Measurements from ENCODE around the gene BACH2.
"Not testable (repeated sequence)": the region's sequence is repeated elsewhere in the genome, so short reads cannot be mapped to it uniquely, and the experiment has no call there.

BACH2 gene

GRCh38 chr6:89925826-89926225 is 370.8 kb downstream of the BACH2 start:
- no peak for DNase-seq (ENCODE audit: low read depth in 1 of 2, low spot score in 1 of 2)

GRCh38 chr6:89924231-89924630 is 372.4 kb downstream of the BACH2 start:
- no peak for DNase-seq (ENCODE audit: low read depth in 1 of 2, low spot score in 1 of 2)

- no peak for DNase-seq (ENCODE audit: low read depth in 1 of 2, low spot score in 1 of 2)
These were observed 375.0 kb downstream of the BACH2 start for GRCh38 chr6:89921691-89922090.

GRCh38 chr6:89921197-89921596 is 375.4 kb downstream of the BACH2 start:
- no peak for DNase-seq (ENCODE audit: low read depth in 1 of 2, low spot score in 1 of 2)

GRCh38 chr6:89917801-89918366 is 378.8 kb downstream of the BACH2 start:
- no peak for DNase-seq (ENCODE audit: low read depth in 1 of 2, low spot score in 1 of 2)

- DNase-seq (ENCODE audit: low read depth in 1 of 2, low spot score in 1 of 2), result no peak
These were observed 379.4 kb downstream of the BACH2 start for GRCh38 chr6:89917216-89917615.

GRCh38 chr6:89916136-89916920 is 380.3 kb downstream of the BACH2 start:
- DNase-seq (ENCODE audit: low read depth in 1 of 2, low spot score in 1 of 2), result no peak

GRCh38 chr6:89910902-89911240 is 385.8 kb downstream of the BACH2 start:
- DNase-seq (ENCODE audit: low read depth in 1 of 2, low spot score in 1 of 2), result no peak

- not testable (repeated sequence) for DNase-seq (ENCODE audit: low read depth in 1 of 2, low spot score in 1 of 2)
These were observed 386.4 kb downstream of the BACH2 start for GRCh38 chr6:89910001-89910901.

GRCh38 chr6:89895276-89895874 is 401.3 kb downstream of the BACH2 start:
- no peak for DNase-seq (ENCODE audit: low read depth in 1 of 2, low spot score in 1 of 2)

GRCh38 chr6:89894169-89894568 is 402.5 kb downstream of the BACH2 start, which contains the start of gene GJA10:
TSS of gene GJA10 (plus strand) at chr6:89894469. CDS start at chr6:89894469, 0 bp downstream.
- no peak for DNase-seq (ENCODE audit: low read depth in 1 of 2, low spot score in 1 of 2)

- not testable (repeated sequence) for DNase-seq (ENCODE audit: low read depth in 1 of 2, low spot score in 1 of 2)
These were observed 404.1 kb downstream of the BACH2 start for GRCh38 chr6:89892577-89892976.

GRCh38 chr6:89890845-89891528 is 405.7 kb downstream of the BACH2 start:
- DNase-seq (ENCODE audit: low read depth in 1 of 2, low spot score in 1 of 2), result not testable (repeated sequence)

- DNase-seq (ENCODE audit: low read depth in 1 of 2, low spot score in 1 of 2), result no peak
These were observed 407.8 kb downstream of the BACH2 start for GRCh38 chr6:89888871-89889270.

GRCh38 chr6:89888138-89888514 is 408.5 kb downstream of the BACH2 start:
- no peak for DNase-seq (ENCODE audit: low read depth in 1 of 2, low spot score in 1 of 2)

GRCh38 chr6:89887452-89888137 is 409.0 kb downstream of the BACH2 start:
- no peak for DNase-seq (ENCODE audit: low read depth in 1 of 2, low spot score in 1 of 2)

- DNase-seq (ENCODE audit: low read depth in 1 of 2, low spot score in 1 of 2), result no peak
These were observed 410.1 kb downstream of the BACH2 start for GRCh38 chr6:89886378-89887120.

Measured in stimulated activated CD4-positive, alpha-beta T cell treated with anti-CD3 and anti-CD28 coated beads, Interleukin-15, amount 100 ng/mL, for 1 hour (primary cell).